ENCODE data around the gene LRRC32.

Gene LRRC32

GRCh38 chr11:76706667-76707066, 36.1 kb upstream of the LRRC32 start:
- no peaks in the 10 kb centered on the region for H3K9me3 ChIP-seq (ENCODE audit: insufficient read depth, low read depth, low read length)
- H4K20me1 ChIP-seq (ENCODE audit: insufficient read depth, low read length, poor library complexity, severe bottlenecking), result no peaks in the 10 kb centered on the region
- no peaks in the 10 kb centered on the region for H3K9me2 ChIP-seq (replicated peaks; ENCODE audit: low read depth, low read length)
- no peak overlapping the region for H2AFZ ChIP-seq (ENCODE audit: low read length)
- H3K36me3 ChIP-seq (ENCODE audit: insufficient read depth, low read length), result no peaks in the 10 kb centered on the region
- no peaks in the 10 kb centered on the region for H3F3A ChIP-seq (ENCODE audit: low read depth)
- no peak for TF ChIP-seq CTCF (conservative IDR thresholded peaks at IDR 0.05; ENCODE audit: low read length)
- TF ChIP-seq EZH2phosphoT487 (IDR thresholded peaks at IDR 0.05; ENCODE audit: borderline replicate concordance), result no peak
- no peaks in the 10 kb centered on the region for H3K27me3 ChIP-seq (ENCODE audit: insufficient read depth, low read length, poor library complexity, severe bottlenecking)
- H3K79me2 ChIP-seq (ENCODE audit: insufficient read depth, low read length), result no peaks in the 10 kb centered on the region
- H3K9ac ChIP-seq (ENCODE audit: low read depth, low read length, poor library complexity, severe bottlenecking), result no peak overlapping the region
- H3K4me2 ChIP-seq (ENCODE audit: low read depth, low read length, poor library complexity, severe bottlenecking), result no peak overlapping the region
- H3K4me1 ChIP-seq (ENCODE audit: insufficient read depth, low read length, poor library complexity, severe bottlenecking), result no peaks in the 10 kb centered on the region
- no peak overlapping the region for H3K4me3 ChIP-seq (ENCODE audit: low read length, poor library complexity, severe bottlenecking)

GRCh38 chr11:76705826-76706225, 35.3 kb upstream of the LRRC32 start:
- Histone ChIP-seq H3K79me2 (ENCODE audit: insufficient read depth, low read length) (no peaks in the 10 kb centered on the region), H3F3A (ENCODE audit: low read depth) (no peaks in the 10 kb centered on the region), H3K36me3 (ENCODE audit: insufficient read depth, low read length) (no peaks in the 10 kb centered on the region), H3K27me3 (ENCODE audit: insufficient read depth, low read length, poor library complexity, severe bottlenecking) (no peaks in the 10 kb centered on the region), H3K4me3 (ENCODE audit: low read length, poor library complexity, severe bottlenecking) (no peak overlapping the region), H3K4me2 (ENCODE audit: low read depth, low read length, poor library complexity, severe bottlenecking) (no peak overlapping the region), H3K4me1 (ENCODE audit: insufficient read depth, low read length, poor library complexity, severe bottlenecking) (no peaks in the 10 kb centered on the region), H3K9me2 (replicated peaks; ENCODE audit: low read depth, low read length) (no peaks in the 10 kb centered on the region), H3K9ac (ENCODE audit: low read depth, low read length, poor library complexity, severe bottlenecking) (no peak overlapping the region), H4K20me1 (ENCODE audit: insufficient read depth, low read length, poor library complexity, severe bottlenecking) (no peaks in the 10 kb centered on the region), H2AFZ (ENCODE audit: low read length) (no peak overlapping the region), H3K9me3 (ENCODE audit: insufficient read depth, low read depth, low read length) (no peaks in the 10 kb centered on the region)
- no peak for TF ChIP-seq EZH2phosphoT487 (IDR thresholded peaks at IDR 0.05; ENCODE audit: borderline replicate concordance)
- TF ChIP-seq CTCF (conservative IDR thresholded peaks at IDR 0.05; ENCODE audit: low read length), result no peak

- Histone ChIP-seq H4K20me1 (ENCODE audit: insufficient read depth, low read length, poor library complexity, severe bottlenecking) (no peaks in the 10 kb centered on the region), H3K27me3 (ENCODE audit: insufficient read depth, low read length, poor library complexity, severe bottlenecking) (no peaks in the 10 kb centered on the region), H3K4me2 (ENCODE audit: low read depth, low read length, poor library complexity, severe bottlenecking) (no peak overlapping the region), H3K79me2 (ENCODE audit: insufficient read depth, low read length) (no peaks in the 10 kb centered on the region), H3K4me3 (ENCODE audit: low read length, poor library complexity, severe bottlenecking) (no peak overlapping the region), H3K9me2 (replicated peaks; ENCODE audit: low read depth, low read length) (no peaks in the 10 kb centered on the region), H3K9ac (ENCODE audit: low read depth, low read length, poor library complexity, severe bottlenecking) (no peak overlapping the region), H3K9me3 (ENCODE audit: insufficient read depth, low read depth, low read length) (no peaks in the 10 kb centered on the region), H3K4me1 (ENCODE audit: insufficient read depth, low read length, poor library complexity, severe bottlenecking) (no peaks in the 10 kb centered on the region), H3K36me3 (ENCODE audit: insufficient read depth, low read length) (no peaks in the 10 kb centered on the region), H2AFZ (ENCODE audit: low read length) (no peak overlapping the region), H3F3A (ENCODE audit: low read depth) (no peaks in the 10 kb centered on the region)
- TF ChIP-seq EZH2phosphoT487 (IDR thresholded peaks at IDR 0.05; ENCODE audit: borderline replicate concordance), result no peak
- no peak for TF ChIP-seq CTCF (conservative IDR thresholded peaks at IDR 0.05; ENCODE audit: low read length)
These were observed 33.8 kb upstream of the LRRC32 start for GRCh38 chr11:76704171-76704948.
